Measurements from ENCODE around the gene PLAC1. TPM values are rescaled to one million over a fixed set of nuclear protein-coding genes. Genes with fewer than 3 reads are reported as not detected.
A peak's percentile ranks its signal among the peaks of the same experiment; 100 is the strongest.

The PLAC1 gene
- total and polyA plus RNA-seq, 2 of the 4 experiments (the other 2 are of a cell fraction): 0.36 to 0.74 TPM

- Histone ChIP-seq H4K5ac (ENCODE audit: low read depth, low read length) (peak overlapping the region; percentile 84), H3K27ac (ENCODE audit: insufficient read depth, low read length) (peak overlapping the region; percentile 94), H3K4me1 (ENCODE audit: control insufficient read depth, insufficient read depth, low read length) (peaks cover 20% of the 10 kb centered on the region), H4K8ac (ENCODE audit: low read depth in 2 of 2, low read length in 2 of 2) (peak overlapping the region; percentile 58 to 98), H3K56ac (ENCODE audit: extremely low read depth, insufficient read depth, low read length) (peak overlapping the region; percentile 87), H2BK5ac (ENCODE audit: low read depth, low read length, poor library complexity, severe bottlenecking) (peak overlapping the region; percentile 97), H2BK15ac (ENCODE audit: low read depth, low read length) (peak overlapping the region; percentile 78), H3K14ac (replicated peaks; ENCODE audit: low read depth, low read length) (peak overlapping the region; percentile 81), H3K18ac (ENCODE audit: low read depth, low read length) (peak overlapping the region; percentile 90), H4K20me1 (ENCODE audit: insufficient read depth, low read length) (no peaks in the 10 kb centered on the region), H3K4me2 (ENCODE audit: low read depth, low read length) (peak overlapping the region; percentile 56), H2BK120ac (ENCODE audit: low read depth, low read length) (peak overlapping the region; percentile 98), H2AK9ac (replicated peaks; ENCODE audit: low read depth, low read length, poor library complexity) (peak overlapping the region; percentile 80), H2AFZ (replicated peaks; ENCODE audit: low read length, poor library complexity) (peak overlapping the region; percentile 75), H3K23ac (ENCODE audit: low read depth, low read length) (peak overlapping the region; percentile 96), H3K9me3 (ENCODE audit: control insufficient read depth, insufficient read depth, low read length) (no peaks in the 10 kb centered on the region), H3K9me1 (ENCODE audit: insufficient read depth, low read length) (0 out of 2 replicates have a peak, but pooled peaks cover 8% of the 10 kb centered on the region), H2BK20ac (ENCODE audit: low read depth, low read length) (peak overlapping the region; percentile 96), H3K4ac (ENCODE audit: low read depth, low read length) (peak overlapping the region; percentile 98), H2AK5ac (ENCODE audit: low read depth, low read length) (peak overlapping the region; percentile 89), H3K36me3 (ENCODE audit: control insufficient read depth, insufficient read depth, low read length) (no peaks in the 10 kb centered on the region), H3K27me3 (ENCODE audit: control insufficient read depth, insufficient read depth, low read length) (no peaks in the 10 kb centered on the region), H4K91ac (ENCODE audit: insufficient read depth, low read depth, low read length) (peak overlapping the region; percentile 98), H3K79me1 (ENCODE audit: low read depth in 1 of 2, low read length in 2 of 2) (no peaks in the 10 kb centered on the region), H3K4me3 (ENCODE audit: insufficient read depth, low read depth, low read length) (no peak overlapping the region), H3K9ac (ENCODE audit: low read depth, low read length) (peak overlapping the region; percentile 21; the same call in 1 of the 2 replicates)
- ChIA-PET CTCF (no interaction called here), POLR2A (ENCODE audit: unreplicated experiment) (interaction anchor here (1.1 kb wide), 1 partner anchor 39 kb away, joined by 3 read pairs; no protein-coding TSS in a partner anchor)
- TF ChIP-seq NFE2L2 (IDR thresholded peaks at IDR 0.05; ENCODE audit: low read depth, low read length) (0 out of 2 replicates have a peak, but pooled peaks have one; percentile 42), SMC3 (IDR thresholded peaks at IDR 0.05; ENCODE audit: low read depth, low read length) (no peak)
- intact Hi-C loops (cut with micrococcal nuclease): no loop called here
- DNase-seq: peak; percentile 83
- ATAC-seq (ENCODE audit: low read depth): peak; percentile 67
- WGBS, 2 experiments (ENCODE audit: extremely low coverage in 2 of 2, insufficient read length in 1 of 2): no CpG with 5 or more reads among the region's 1 CpG
- dilution Hi-C loops (cut with HindIII; ENCODE audit: low sequenced_read_pairs, unreplicated experiment): no loop called here
- in situ Hi-C loops (cut with MboI; ENCODE audit: low sequenced_read_pairs): no loop called here
- no TSS peak for BruUV-seq (replicated peaks)
Observed at GRCh38 chrX:134670134-134670924, 12.1 kb upstream of the PLAC1 start.

Measured in IMR-90 (cell line).